Limb (tissue), 2 donors: Measurements from ENCODE around the gene ADI1.
"Not testable (repeated sequence)": the region's sequence is repeated elsewhere in the genome, so short reads cannot be mapped to it uniquely, and the experiment has no call there.

Source experiments
- DNase-seq, 2 donors: peaks; one replicate each; pipeline ENCODE4 v3.0.0-alpha.2; 2016; ENCODE audit errors: extremely low spot score in 2 of 2

ADI1 gene

DNA sequence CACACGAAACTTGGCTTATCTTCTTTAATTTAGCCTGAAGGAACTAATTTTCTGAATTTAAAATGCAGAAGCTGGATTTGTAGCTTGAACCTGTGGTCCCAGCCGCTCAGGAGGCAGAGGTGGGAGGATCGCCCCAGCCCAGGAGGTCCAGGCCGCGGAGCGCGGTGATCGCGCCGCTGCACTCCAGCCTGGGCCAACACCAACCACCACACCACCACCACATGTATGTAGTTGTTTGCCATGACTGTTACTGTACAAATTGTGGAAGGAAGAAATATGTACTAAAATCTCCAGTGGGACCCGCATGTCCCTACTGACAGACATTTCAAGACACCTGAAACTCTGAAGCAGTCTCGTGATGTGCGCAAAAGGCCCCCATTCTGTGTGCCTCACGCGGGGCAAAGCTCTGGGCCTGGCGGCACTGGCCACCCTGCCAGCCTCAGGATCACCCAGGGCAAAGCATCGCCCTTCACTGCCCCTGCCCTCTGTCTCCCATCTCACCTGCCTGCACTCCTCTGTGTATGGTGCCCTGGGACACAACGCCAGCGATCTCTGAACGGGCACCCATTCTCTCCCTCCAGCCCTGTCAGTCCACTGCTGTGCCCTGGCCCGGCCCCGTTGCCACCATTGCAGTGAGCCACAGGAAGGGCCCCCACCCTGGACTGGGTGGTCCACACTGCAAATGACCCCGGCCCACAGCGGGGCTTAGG, 10.1 kb upstream of the ADI1 start:
- no peak for DNase-seq

DNA sequence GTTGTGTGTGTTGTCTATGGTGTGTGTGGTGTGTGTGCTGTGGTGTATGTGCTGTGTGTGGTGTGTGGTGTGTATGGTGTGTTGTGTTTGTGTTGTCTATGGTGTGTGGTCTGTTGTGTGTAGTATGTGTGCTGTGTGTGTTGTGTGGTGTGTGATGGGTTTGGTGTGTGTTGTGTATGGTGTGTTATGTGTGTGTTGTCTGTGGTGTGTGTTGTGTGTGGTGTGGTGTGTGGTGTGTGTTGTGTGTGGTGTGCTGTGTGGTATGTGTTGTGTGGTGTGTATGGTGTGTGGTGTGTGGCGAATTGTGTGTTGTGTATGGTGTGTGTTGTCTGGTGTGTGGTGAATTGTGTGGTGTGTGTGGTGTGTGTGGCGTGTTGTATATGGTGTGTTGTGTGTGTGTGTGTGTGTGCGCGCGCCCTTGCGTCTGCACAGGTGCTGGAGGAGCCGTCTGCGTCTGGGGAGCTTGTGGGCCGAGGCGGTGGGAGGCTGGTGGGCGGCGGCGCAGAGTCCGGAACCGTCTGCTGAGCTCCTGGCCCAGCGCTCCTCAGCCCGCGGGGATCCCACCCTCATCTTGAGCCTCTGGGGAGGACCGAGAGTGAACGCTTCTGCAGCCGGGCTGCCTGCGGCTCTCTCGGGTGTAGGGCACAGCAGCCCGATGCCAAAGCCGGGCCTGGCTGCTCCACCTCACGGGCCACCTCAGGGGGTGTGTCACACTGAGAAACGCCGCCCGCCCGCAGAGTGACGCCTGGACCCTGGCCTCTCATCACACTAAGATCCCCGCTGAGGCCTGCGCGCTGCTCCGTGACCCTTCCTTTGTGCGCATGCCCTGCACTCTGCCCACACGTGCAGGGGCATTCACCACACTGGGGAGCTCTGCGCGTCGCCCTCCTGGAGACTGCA, 8.8 kb upstream of the ADI1 start:
- DNase-seq, result no peak

DNA sequence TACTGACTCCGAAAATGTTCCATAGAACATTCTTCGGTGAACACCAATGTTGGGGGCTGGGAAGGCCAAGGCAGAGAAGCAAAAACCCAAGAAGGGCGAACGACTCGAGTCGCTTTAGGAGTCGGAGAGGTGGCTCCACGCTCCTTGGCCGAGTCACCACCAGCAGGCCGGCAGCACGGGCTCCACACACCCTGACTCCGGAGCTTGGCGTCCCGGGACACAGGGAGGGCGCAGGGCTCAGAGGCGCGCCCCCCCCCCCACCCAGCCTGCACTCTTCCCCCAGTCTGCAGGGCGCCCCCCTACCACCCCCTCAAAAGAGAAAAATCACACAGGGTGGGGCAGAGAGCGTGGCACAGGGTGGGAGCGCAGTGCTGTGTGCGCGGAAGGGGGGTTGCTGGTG, 7.5 kb upstream of the ADI1 start:
- DNase-seq, result no peak

DNA sequence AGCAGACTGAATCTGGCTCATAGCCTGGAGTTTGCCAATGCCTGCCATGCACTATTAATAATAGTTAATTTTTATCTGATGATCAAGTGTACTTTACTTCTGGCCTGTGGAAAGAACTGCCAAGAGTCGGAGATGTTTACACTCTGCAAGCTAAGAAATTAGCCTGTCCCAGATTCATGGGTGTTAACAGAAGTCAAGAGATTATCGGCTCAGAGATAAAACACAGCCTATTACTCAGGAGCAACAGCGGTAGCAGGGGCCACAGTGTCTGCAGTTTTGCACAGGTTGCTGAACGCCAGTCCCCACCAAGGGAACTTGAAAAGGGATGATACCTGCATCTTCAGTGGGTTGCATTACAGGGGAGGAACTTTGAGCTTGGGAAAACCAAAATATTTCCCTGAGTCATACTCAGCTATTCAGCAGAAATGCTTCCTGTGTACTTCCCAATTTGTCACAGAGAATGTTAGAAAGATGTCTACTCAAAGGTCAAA, 4.3 kb upstream of the ADI1 start:
- no peak for DNase-seq

DNA sequence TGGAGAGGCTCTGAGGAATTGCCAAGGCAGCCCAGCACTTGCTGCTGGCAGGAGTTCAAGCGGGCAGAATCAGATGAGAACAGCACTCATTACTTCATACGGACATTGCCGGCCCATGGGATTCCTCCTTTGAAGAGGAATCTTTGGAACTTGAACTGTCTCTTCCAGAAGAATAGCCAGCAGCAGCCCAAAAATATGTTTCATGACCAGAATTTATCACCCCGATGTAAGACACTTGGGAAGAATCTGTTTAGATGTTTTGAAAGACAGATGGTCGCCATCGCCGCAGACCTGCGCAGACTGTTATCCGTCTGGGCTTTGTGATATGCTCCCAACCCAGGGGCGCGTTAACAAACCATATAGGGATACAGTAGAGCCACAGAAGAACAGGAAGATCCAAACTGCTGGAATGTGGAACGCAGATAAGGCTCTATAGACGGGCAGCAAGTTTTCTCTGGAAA, 3.7 kb upstream of the ADI1 start:
- no peak for DNase-seq

DNA sequence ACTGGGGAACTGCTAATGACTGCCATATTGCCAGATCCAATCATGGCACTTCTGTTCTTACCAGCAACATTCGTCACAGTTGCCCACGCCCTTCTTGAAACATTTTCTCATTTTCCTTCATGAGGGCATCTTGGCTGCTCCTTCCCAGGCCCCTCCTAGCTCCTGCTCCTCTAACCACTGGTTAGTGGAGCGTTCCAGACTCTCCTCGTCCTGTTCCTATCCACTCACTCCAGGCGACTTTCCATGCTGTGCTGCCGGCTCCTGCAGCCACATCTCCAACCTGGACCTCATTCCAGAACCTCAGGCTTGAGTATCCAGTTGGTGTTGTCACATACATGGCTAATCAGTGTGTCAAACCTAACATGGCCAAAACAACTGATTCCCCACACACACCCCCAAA, 1.3 kb upstream of the ADI1 start:
- DNase-seq, result no peak

DNA sequence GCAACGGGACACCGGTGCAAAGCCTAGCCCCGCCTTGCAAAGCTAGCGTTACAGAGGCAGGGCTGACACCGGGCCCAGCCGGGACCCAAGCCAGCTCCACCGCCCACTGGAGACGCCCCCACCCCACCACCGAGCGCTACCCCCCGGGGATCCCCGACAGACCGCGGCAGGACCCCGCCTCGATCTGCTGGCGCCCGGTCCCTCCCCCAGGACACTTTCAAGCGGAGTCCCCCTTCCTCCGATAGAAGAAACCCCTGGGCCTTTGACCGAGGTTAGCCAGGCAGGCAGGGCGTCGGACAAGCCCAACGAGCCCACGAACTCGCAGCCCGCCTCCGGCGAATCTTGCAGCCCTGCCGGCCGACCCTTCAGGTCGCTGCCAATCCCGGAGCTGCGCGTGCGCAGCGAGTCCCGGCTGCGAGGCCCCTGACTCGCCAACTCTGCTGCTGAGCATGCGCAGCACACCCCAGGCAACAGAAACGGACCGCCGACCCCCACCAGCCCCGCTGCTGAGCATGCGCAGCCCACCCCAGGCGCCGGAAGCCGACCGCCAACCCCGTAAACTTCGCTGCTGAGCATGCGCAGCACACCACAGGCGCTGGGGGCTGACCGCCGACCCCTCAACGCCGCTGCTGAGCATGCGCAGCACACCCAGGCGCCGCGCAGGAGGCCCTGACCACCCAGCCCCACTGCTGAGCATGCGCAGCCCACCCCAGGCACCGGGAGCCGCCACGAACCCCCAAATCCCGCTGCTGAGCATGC, 656 bp downstream of the ADI1 start:
- DNase-seq, result peak; percentile 98 to 100

DNA sequence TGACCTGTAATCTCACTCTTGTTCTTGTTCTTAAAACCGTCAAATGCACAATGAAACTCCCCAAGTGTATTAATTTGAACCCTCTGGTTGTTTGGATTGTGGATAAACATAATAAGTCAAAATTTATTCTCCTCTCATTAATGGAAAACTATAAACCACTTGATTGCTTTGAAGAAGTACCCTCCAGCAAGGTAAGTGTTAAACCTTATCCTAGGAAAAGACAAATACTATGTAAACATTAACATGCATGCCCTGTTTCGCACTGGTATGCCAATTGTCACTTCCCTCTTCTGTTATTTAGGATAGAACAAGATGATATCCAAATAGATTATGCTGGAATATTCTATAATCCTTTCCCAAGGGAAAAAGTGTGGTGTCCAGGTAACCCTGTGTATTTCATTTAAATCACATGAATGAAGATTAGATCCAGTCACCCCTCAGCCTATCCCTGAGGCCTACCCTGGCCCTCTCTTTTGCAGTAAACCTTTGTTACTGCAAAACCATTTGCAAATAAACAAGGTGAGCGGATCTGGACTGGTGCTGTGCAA, 1.3 kb downstream of the ADI1 start:
- no peak for DNase-seq

DNA sequence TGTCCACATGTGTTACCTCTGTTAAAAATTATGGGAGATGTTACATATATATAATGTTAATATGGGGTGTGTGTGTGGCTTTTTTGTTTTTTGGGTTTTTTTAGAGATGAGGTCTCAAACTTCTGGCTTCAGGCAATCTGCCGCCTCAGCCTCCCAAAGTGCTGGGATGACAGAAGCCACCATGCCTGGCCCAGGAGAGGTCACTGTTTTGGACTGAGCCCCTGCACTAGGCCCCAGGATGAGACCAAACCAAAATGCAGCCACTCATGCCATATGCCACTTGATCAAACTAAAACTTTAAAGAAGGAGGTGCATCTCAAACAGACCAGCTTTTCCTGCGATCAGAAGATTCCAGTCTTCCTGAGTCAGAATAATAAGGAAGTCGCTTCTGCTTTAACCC, 2.5 kb downstream of the ADI1 start:
- no peak for DNase-seq

DNA sequence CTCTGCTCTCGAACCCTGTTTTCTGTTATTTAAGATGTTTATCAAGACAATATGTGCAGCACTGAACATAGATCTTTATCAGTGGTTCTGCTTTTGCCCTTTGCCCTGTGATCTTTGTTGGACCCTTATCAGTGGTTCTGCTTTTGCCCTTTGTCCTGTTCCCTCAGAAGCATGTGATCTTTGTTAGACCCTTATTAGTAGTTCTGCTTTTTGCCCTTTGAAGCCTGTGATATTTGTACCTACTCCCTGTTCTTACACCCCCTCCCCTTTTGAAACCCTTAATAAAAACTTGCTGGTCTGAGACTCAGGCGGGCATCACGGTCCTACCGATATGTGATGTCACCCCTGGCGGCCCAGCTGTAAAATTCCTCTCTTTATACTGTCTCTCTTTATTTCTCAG, 3.9 kb downstream of the ADI1 start:
- not testable (repeated sequence) for DNase-seq

DNA sequence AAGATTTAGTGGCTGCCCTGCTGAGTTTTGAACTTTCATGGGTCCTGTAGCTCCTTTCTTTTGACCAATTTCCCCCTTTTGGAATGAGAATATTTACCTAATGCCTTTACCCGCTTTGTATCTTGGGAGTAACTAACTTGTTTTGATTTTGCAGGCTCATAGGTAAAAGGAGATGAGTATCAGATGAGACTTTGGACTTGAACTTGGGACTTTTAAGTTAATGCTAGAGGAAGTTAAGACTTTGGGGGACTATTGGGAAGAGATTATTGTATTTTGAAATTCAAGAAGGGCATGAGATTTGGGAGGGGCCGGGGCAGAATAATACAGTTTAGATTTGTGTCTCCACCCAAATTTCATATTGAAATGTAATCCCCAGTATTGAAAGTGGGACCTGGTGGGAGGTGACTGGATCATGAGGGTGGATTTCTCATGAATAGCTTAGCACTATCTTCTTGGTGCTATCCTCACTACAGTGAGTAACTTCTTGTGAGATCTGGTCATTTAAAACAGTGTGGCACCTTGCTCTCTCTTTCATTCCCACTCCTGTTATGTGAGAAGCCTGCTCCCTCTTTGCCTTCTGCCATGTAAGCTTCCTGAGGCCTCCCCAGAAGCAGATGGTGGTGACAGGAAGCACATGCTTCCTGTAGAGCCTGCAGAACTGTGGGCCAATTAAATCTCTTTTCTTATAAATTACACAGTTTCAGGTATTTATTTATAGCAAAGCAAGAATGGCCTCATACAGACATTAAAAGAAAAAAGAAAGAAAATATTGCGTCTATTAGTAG, 6.1 kb downstream of the ADI1 start:
- DNase-seq, result no peak

DNA sequence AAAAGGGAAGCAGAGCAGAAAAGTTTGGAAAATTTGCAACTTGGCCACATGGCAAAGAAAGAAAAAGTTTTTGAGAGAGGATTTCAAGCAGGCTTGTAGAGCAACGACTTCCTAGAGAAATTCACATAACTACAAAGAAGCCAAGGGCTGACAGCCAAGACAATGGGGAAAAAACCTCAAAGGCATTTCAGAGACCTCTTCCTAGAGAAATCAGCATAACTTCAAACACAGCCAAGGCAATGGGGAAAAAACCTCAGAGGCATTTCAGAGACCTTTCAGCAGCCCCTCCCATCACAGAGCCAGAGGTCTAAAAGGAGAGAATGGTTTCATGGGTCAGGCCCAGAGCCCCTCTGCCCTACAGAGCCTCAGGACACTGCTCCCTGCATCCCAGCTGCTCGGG, 7.2 kb downstream of the ADI1 start:
- no peak for DNase-seq

DNA sequence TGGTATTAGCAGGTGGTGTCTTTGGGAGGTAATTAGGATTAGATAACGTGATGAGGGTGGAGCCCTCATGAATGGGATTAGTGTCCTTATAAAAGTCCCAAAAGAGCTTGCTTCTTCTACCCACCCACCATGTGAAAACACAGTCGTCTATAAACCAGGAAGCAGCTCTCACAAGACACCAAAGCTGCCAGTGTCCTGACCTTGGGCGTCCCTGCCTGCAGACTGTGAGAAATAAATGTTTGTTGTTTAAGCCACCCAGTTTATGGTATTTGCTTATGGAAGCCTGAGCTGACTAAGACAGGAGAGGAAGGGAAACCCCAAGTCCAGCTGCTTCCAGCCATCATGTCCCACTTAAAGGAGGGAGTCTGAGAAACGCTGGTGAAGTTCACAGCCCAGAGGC, 13.6 kb downstream of the ADI1 start:
- no peak for DNase-seq

DNA sequence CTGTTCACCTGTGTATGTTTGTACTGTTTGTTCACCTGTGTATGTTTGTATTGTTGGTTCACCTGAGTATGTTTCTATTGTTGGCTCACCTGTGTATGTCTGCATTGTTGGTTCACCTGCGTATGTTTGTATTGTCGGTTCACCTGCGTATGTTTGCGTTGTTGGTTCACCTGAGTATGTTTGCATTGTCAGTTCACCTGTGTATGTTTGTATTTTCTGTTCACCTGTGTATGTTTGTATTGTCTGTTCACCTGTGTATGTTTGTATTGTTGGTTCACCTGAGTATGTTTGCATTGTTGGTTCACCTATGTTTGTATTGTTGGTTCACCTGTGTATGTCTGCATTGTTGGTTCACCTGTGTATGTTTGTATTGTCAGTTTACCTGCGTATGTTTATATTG, 14.6 kb downstream of the ADI1 start:
- no peak for DNase-seq

DNA sequence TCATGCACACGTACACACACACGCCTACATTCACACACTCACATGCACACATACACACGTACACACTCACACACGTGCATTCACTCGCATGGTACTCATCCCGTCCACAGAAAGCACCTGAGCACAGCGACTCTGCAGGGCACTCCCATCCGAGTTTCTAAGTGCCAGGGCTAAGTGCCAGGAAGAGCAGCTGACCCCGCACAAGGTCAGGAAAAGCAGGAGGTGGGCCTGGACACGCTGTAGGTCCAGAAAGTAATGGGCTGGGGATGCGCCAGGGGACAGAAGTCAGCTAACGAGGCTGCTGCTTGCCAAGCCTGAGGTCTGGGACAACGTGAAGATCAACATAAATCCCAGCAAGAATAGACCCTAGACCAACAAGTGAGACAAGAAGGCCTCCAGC, 15.8 kb downstream of the ADI1 start:
- DNase-seq, result no peak

DNA sequence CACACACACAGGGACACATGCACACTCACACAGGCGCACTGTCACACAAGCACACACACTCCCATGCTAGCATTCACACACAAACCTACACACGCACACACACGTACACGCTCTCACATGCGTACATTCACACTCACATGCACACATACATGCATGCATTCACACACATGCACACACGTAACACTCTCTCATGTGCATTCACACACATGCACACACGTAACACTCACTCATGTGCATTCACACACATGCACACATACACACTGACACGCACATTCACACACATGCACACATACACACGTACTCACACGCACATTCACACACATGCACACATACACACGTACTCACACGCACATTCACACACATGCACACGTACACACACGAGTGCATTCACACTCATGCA, 16.3 kb downstream of the ADI1 start:
- no peak for DNase-seq

DNA sequence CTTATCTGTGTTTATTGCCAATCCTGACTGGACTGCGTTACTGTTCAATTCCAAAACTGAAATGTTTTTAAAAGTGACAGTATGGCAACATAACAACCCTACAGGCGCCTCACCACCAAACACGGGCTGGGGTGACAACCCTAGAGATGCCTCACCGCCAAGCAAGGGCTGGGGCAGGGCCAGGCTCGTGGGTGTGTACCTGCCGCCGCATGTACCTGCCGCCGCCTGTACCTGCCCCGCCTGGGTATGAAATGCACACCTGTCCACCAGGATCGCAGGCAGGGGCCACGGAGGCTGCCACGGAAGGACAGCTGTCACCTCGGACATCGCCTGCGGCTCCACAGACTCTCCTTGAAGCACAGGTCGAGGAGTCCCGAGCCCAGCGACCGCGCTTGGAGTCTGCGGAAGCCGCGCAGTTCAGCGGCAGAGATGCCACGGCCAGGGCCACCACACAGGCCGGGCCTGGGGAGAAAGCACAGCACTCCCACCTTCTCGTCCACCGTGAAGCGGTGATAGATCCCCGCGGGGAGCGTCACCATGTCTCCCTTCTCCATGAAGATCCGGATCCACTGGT, 18.9 kb downstream of the ADI1 start:
- no peak for DNase-seq

DNA sequence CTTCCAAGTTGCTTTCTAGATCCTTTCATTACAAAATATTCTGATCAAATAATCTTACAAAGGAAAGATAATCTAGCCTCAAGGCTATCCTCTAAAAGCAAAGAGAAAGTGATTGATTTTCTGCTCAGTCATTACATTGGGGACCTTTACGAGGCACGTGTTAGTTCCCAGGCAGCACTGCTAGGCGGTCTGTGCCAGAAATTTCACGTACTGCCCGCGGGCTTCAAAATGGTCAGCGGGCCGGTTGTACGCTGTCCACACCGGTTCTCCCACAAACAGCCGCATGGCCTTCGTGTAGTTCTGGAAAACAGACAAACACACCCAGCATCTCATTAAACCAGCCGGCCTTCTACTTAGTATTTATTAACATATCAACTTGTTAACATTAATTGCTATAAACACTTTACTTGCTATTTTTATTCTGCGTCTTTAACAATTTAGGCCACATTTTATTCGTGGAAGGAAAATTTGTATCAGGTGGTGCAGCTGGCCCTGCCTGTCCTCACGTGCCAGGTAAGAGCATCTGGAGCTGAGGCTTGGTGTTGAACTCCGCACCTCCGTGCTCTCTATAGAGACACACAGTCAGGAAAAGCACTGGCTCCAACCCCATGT, 20.4 kb downstream of the ADI1 start:
- no peak for DNase-seq

DNA sequence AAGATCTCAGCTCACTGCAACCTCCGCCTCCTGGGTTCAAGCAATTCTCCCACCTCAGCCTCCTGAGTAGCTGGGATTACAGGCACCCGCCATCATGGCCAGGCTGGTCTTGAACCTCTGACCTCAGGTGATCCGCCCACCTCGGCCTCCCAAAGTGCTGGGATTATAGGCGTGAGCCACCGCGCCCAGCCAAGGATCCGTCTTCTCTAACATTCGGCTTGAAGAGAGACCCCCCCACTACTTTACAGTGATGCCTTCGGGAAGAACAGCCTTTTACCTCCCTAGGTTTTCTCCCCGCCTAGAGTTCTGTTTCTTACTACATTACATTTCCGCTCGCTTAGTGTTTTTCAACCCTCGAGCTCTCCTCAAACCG, 22.6 kb downstream of the ADI1 start:
- not testable (repeated sequence) for DNase-seq

DNA sequence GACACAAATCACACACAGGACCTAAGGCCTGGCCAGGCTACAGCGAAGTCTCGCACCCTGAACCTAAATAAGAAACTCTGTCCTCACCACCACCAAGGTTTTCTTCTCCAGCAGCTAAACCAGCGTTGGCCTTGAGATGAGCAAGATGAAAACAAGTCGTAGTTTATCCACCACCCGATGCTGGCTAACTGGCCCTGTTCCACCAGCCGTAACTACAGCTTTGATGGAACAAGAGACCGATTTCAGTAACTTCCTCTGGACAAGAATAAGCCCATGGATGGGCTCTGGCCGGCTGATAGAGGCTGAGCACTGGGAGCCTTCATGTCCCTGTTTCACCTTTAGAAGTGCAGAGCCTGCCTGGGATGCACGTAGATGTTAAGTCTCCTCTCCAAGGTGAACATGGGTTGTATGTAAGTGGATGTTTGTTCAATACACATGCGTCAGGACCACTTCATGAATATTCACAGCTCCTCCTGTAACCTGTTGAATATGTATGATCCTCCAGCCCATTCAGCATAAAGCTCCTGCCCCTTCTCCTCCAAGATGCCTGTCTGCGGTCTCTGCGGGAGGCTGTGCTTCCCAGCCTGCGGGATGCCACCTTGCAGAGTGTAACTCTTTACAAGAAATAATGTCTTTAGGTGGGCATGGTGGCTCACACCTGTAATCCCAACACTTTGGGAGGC, 24.2 kb downstream of the ADI1 start:
- no peak for DNase-seq
